Measurements from ENCODE around the gene ZEB1.
"Not testable (repeated sequence)": the region's sequence is repeated elsewhere in the genome, so short reads cannot be mapped to it uniquely, and the experiment has no call there.

ZEB1 gene

DNA sequence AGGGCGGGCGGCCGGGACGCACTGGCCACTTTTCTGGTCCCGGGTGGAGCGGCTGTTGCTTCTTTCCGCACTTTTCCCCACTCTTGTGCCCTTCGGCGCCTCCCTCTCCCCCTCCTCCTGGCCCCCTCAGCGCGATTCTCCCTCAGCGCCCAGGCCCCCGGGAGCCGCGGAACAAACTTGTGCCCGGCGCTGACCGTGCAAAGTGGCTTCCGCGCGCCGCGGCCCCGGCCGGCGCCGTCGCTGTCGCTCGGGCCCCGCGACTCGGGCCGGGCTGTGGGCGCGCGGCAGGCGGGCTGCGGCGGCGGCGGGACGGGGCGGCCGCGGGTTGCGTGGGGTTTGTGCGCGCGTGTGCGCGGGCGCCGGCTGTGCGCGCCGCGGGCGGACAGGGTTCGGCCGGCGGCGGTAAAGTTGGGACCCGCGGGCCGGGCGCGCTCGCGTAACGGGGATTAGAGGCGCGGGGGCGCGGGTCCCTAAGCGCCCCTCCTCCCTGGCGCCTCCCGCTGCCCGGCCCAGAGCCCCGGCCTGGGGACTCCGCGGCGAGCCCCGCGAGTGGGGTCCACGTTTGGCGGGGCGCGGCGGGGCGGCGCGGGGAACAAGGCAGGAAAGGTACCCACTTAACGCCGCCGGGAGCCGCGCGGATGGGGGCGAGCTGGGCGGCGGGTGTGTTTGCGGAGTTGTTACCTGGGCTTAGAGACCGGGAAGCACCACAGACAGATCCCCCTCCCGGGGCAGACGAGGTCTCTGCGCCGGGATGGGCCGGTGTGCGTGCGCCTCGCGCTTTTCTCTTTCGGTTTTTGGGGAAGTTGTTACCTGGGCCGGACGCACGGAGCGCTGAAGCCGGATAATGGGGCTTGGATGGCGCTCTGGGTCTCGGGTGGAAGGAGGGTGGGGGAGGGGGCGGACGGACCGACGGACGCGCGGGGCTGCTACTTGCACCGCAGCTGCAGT lies 860 bp downstream of the ZEB1 start:
- DNase-seq: peak in 1 of 2 donors; percentile 25

DNA sequence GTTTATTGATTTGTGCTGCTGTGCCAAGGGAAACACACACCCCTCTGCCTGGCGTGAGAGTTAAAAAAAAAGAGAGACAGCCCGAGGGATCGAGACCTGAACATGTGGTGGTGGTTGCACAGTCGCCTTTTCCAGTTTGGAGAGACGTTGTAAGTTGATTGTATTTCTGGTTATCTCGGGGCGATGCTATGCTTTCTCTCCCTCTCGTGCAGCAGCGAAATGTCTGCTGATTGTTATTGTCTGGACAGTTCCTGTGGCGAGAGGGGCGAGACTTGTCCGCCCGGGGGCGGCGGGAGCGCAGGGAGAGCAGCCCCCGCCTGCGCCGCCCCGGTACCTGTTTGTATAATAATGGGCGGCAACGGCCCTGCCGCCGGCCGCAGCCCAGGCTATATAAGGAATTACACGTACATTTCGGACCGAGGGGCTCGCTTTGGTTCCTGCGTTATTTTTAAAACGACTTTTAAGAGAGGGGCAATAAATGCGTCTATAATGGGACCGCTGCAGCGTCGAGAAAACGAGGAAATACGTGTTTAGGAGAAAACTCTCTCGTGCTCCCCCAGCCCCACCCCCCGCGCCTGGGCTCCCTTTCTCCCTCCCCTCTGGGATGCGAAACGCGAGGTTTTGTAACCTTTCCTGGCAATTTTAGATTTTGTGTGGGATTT lies 1.7 kb downstream of the ZEB1 start:
- DNase-seq: peak in 1 of 2 donors; percentile 25

DNA sequence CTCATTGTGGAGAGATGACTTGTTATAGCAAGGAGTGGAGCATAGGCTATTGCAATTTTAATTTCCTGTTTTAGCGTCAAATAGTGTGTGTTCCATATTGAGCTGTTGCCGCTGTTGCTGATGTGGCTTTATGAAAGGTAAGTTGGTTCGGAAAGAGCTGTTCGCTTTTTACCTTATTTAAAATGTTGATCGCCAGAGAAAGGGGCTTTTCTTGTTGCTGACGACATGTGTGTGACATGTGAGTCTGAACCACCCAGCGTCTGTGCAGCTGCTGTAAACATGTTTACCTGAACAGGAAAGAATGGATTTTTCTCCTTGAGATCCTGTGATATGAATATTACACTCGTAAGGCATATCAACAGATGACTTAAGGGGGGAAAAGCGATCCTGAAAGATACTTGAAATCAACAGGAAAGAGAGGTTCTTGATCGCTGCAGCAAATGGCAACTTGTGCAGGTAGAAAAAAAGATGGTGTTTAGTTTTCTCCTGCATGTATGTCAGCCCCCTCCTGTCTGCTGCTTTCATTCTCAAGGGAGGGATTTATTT lies 2.5 kb downstream of the ZEB1 start:
- no peak for DNase-seq

GRCh38 chr10:31322647-31323046 lies 3.6 kb downstream of the ZEB1 start:
- DNase-seq: peak in 1 of 2 donors; percentile 10

GRCh38 chr10:31340343-31340742 lies 21.3 kb downstream of the ZEB1 start:
- DNase-seq: no peak

DNA sequence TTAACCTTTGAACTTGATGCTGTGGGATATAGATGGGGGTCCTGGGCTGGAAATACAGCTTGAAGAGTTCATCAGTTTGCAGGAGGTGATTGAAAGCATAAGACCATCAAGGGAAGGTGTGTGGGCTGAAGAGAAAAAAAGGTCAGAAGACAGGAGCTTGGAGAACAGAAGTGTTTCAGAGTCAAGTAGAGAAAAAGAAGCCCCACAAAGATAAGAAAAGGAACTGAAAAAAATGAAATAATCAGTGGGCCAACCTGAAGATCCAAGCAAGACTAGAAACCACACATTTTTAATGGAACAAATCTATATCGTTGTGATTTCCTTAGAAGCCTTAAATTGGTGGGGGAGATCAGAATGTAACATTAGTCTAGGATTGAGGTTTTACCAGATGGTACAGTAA lies 22.5 kb downstream of the ZEB1 start:
- DNase-seq: no peak

GRCh38 chr10:31343009-31343408 lies 24.0 kb downstream of the ZEB1 start:
- DNase-seq: no peak

DNA sequence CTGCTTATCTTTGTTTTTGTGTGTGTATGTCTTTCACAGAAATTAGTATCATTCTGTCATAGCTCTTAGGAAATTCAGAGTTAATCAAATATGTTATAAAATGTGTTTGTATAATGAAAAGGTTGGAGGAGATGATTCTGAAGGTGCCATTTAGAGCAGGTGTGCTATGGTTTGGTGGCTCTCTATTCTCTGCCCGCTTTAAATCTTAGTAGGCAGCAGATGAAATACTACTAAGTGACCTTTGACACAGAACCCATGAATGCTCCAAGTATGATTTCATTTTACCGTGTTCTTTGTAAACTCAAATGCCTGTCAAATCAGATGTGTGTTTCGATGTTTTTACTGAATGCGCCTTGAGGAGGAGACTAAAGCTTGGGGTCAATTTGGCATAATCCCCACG lies 24.5 kb downstream of the ZEB1 start:
- no peak for DNase-seq

DNA sequence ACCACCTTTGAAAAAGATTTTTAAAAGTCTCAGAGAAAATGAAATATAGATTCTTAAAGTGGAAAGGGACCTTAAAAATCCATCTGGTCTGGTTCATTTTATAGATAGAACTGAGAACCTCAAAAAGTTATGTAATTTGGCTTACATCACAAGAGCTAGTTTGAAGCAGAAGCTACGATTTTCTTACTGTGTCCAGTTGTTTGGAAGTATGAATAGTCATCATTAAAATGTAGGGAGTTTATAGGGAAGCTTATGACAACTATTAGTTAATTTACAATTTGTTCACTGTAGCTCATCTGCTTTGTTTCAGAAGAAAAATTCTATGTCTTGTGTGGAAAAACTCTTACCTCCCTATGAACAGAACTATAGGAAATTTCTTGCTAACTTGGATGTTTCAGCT lies 26.9 kb downstream of the ZEB1 start:
- DNase-seq: no peak

GRCh38 chr10:31346953-31347352 lies 27.9 kb downstream of the ZEB1 start:
- DNase-seq: no peak

DNA sequence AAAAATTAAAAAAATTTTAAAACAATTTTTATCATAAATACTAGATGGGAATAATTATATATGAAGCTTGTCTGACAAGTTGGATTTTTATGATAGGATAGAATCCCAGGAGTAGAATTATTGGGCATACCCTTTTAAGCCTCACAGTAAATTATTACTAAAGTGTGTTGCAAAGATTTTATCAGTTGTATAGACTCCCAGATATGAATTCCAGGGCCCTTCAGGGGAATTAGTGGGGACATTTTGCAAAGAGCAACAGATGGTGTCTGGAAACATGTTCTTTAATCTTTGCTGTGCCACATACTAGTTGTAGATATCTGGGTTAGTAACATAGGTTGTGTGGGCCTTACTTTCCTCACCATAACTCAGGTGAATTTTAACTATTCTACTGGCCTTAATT lies 28.7 kb downstream of the ZEB1 start:
- DNase-seq: no peak

GRCh38 chr10:31350891-31351290 lies 31.9 kb downstream of the ZEB1 start:
- DNase-seq: peak in 1 of 2 donors; percentile 46

- DNase-seq: no peak
Observed at GRCh38 chr10:31352436-31353226, 33.6 kb downstream of the ZEB1 start.

DNA sequence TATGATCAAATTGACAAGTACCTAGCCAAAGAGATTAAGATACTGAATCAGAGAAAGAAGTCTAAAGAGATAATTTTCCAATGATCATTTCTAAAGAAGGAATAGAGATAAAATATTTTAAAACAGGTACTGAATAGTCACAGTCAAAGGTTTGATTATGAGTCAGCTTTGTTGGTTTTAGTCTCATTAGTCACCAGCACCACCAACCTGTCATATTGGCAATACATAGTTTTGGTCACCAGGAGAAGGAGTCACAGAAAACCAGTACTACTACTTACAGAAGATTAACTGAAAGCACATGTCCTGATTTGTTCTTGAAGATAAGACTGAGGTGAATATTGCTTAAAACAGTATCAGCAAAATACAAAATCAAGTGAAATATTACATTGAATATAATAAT lies 34.6 kb downstream of the ZEB1 start:
- no peak for DNase-seq

GRCh38 chr10:31358688-31359330 lies 39.8 kb downstream of the ZEB1 start:
- no peak for DNase-seq

GRCh38 chr10:31359979-31360378 lies 41.0 kb downstream of the ZEB1 start:
- no peak for DNase-seq

GRCh38 chr10:31361475-31361874 lies 42.5 kb downstream of the ZEB1 start:
- not testable (repeated sequence) for DNase-seq

DNA sequence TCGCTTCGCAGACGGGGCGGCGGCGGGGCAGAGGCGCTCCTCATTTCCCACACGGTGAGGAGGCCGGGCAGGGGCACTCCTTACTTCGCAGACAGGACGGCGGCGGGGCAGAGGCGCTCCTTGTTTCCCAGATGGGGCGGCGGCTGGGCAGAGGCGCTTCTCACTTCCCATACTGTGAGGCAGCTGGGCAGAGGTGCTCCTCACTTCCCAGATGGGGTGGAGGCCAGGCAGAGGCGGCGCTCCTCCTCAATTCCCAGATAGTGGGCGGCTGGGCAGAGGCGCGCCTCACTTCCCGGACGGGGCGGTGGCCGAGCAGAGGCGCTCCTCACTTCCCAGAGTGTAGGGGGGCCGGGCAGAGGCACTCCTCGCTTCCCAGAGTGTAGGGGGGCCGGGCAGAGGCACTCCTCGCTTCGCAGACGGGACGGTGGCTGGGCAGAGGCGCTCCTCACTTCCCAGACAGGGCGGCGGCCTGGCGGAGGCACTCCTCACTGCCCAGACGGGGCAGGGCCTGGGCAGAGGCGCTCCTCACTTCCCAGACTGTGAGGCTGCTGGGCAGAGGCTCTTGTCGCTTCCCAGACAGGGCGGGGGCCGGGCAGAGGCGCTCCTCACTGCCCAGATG lies 43.1 kb downstream of the ZEB1 start:
- no peak for DNase-seq

DNA sequence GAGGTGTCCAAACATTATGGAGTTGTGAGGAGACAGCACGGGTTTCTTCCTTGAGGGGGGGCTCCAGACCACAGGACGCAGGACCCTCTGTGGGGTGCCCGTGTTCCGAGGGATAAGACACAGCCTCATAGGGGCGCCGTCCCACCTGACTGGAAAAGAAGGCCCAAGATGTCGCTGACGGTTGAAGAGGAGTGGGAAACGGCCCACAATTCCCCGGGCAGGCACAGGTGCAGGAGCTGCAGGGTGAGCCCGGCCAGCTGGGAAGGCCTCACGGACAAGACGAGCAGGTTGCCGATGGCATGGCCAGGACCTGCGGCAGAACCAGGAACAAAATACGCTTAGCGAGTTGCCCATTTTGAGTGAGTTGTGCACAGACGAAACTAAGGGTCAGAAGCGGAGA lies 44.7 kb downstream of the ZEB1 start:
- not testable (repeated sequence) for DNase-seq

- not testable (repeated sequence) for DNase-seq
Observed at GRCh38 chr10:31364238-31364637, 45.2 kb downstream of the ZEB1 start.

DNA sequence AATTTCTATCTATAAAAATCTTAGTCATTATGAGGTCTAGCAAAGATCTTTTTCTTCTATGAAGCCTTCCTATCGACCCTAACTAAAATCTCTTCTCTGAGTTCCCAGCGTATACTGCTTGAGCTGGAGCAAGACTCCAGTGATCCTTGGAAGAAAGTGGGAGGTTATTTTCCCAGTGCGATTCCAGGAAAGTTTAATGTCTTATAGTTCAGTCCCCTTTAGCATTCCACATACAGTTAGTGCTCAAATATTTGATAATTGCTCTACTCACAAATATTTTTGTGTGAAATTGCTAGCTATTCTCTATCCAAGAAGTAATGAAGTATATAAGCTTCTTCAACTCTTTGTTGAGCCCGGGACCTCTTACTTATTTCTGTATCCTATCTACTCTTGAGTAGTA lies 47.7 kb downstream of the ZEB1 start:
- DNase-seq: no peak

GRCh38 chr10:31368724-31369123 lies 49.7 kb downstream of the ZEB1 start:
- DNase-seq: no peak

Measured in hippocampal formation (tissue), 2 donors.